OCI-LY1 (cell line): ENCODE measurements around the gene CSF1.

ENCODE experiments used
- EZH2 ChIP-seq: fragments of 200-600 bp; sonication (generic), shearing (Covaris generic); IDR thresholded peaks from 2 replicates; pipeline ENCODE4 v1.8.0; 2017; ENCODE audit warnings: borderline replicate concordance, mixed run types, mild to moderate bottlenecking, antibody characterized with exemption, low read length, moderate library complexity, mixed read lengths
- TF ChIP-seq, protein P1 (sequence below): fragments of 200-600 bp; sonication (generic), shearing (Covaris generic); IDR thresholded peaks from 2 replicates; pipeline ENCODE4 v1.5.1; 2017; ENCODE audit warnings: mild to moderate bottlenecking, antibody characterized with exemption, low read length, moderate library complexity, mixed read lengths

GRCh38 chr1:109912873-109913272 is 2.2 kb downstream of the CSF1 start:
- TF ChIP-seq, protein P1, sequence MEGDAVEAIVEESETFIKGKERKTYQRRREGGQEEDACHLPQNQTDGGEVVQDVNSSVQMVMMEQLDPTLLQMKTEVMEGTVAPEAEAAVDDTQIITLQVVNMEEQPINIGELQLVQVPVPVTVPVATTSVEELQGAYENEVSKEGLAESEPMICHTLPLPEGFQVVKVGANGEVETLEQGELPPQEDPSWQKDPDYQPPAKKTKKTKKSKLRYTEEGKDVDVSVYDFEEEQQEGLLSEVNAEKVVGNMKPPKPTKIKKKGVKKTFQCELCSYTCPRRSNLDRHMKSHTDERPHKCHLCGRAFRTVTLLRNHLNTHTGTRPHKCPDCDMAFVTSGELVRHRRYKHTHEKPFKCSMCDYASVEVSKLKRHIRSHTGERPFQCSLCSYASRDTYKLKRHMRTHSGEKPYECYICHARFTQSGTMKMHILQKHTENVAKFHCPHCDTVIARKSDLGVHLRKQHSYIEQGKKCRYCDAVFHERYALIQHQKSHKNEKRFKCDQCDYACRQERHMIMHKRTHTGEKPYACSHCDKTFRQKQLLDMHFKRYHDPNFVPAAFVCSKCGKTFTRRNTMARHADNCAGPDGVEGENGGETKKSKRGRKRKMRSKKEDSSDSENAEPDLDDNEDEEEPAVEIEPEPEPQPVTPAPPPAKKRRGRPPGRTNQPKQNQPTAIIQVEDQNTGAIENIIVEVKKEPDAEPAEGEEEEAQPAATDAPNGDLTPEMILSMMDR = no peak
- TF ChIP-seq EZH2 = no peak
